Activated CD4-positive, alpha-beta T cell treated with anti-CD3 and anti-CD28 coated beads, Interleukin-2, amount 10 ng/mL, durations not matched to agents 24 days and 14 days (primary cell): ENCODE measurements around the gene CACNA1C. TPM values are rescaled to one million over a fixed set of nuclear protein-coding genes. Genes with fewer than 3 reads are reported as not detected.

ENCODE experiments used
- DNase-seq: peaks from one replicate; pipeline ENCODE4 v3.0.0; 2022
- H3K27ac Mint-ChIP-seq: one replicate; pipeline ENCODE4 v1.8.0; 2022; ENCODE audit warnings: mild to moderate bottlenecking, mixed read lengths
- H3K27me3 Mint-ChIP-seq: one replicate; pipeline ENCODE4 v1.8.0; 2022; ENCODE audit warnings: mixed read lengths
- H3K36me3 Mint-ChIP-seq: one replicate; pipeline ENCODE4 v1.8.0; 2022; ENCODE audit warnings: low read depth, mild to moderate bottlenecking, mixed read lengths
- H3K4me1 Mint-ChIP-seq: one replicate; pipeline ENCODE4 v1.8.0; 2021; ENCODE audit warnings: mixed read lengths
- H3K4me3 Mint-ChIP-seq: one replicate; pipeline ENCODE4 v1.8.0; 2022; ENCODE audit warnings: mild to moderate bottlenecking, moderate library complexity, mixed read lengths
- H3K9me3 Mint-ChIP-seq: one replicate; pipeline ENCODE4 v1.8.0; 2021; ENCODE audit warnings: mixed read lengths
- intact Hi-C: fragments of 100-400 bp; cut with micrococcal nuclease; formaldehyde crosslinking; loops from one replicate; pipeline ENCODE4 v1.15.1; 2023
- total RNA-seq: library from RNA; stranded (reverse); gene quantifications from 2 replicates; pipeline ENCODE4 v1.2.3, GENCODE V29; 2022

The CACNA1C gene
- total RNA-seq, 1 donor from 2014 or later, result 0.07 TPM

DNA sequence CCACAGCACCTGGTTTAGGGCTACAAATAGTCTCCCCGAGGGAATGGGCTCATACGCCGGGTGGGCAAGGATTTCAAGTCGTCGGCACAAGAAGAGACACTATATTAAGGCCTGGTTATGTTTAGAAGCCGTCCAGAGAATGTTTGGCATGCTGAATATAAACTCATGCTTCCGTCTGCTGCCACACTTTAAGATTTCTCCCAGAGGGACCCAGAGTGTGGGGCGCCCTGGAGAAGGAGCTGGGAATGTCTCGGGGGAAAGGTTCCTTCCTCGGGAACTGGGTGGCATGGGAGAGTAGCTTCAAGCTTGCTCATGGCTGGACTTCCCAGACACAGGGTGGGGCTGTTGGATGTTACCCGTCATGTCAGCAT lies 295.7 kb downstream of the CACNA1C start:
- Mint-ChIP-seq H3K4me3 (no peak overlapping the region), H3K27ac (no peak overlapping the region)
- DNase-seq, result no peak

GRCh38 chr12:2351161-2351560 lies 298.4 kb downstream of the CACNA1C start:
- Mint-ChIP-seq H3K27ac (no peak overlapping the region), H3K4me3 (no peak overlapping the region), H3K27me3 (peaks cover 22% of the 10 kb centered on the region), H3K4me1 (peaks cover 2% of the 10 kb centered on the region), H3K36me3 (no peaks in the 10 kb centered on the region), H3K9me3 (no peaks in the 10 kb centered on the region)
- intact Hi-C loops, result loop anchor here (10.0 kb wide), 1 partner anchor 234 kb away; no protein-coding TSS in a partner anchor
- no peak for DNase-seq

More for the DNA sequence above, 295.7 kb downstream of the CACNA1C start:
- Mint-ChIP-seq H3K9me3 (no peaks in the 10 kb centered on the region), H3K27me3 (peaks cover 36% of the 10 kb centered on the region), H3K36me3 (no peaks in the 10 kb centered on the region), H3K4me1 (no peaks in the 10 kb centered on the region)
- intact Hi-C loops, result no loop called here

- no peaks in the 10 kb centered on the region for H3K9me3 Mint-ChIP-seq
- DNase-seq, result no peak
- peaks cover 8% of the 10 kb centered on the region for H3K4me1 Mint-ChIP-seq
- H3K27ac Mint-ChIP-seq, result no peak overlapping the region
- intact Hi-C loops, result loop anchor here (10.0 kb wide), 1 partner anchor 233 kb away; no protein-coding TSS in a partner anchor
- H3K27me3 Mint-ChIP-seq, result peaks cover 22% of the 10 kb centered on the region
- H3K36me3 Mint-ChIP-seq, result no peaks in the 10 kb centered on the region
- no peak overlapping the region for H3K4me3 Mint-ChIP-seq
Measured at GRCh38 chr12:2352203-2352602, 299.4 kb downstream of the CACNA1C start.

GRCh38 chr12:2353281-2353680 lies 300.5 kb downstream of the CACNA1C start:
- Mint-ChIP-seq H3K27ac (no peak overlapping the region), H3K4me1 (peaks cover 17% of the 10 kb centered on the region), H3K27me3 (peaks cover 22% of the 10 kb centered on the region), H3K4me3 (no peak overlapping the region), H3K36me3 (no peaks in the 10 kb centered on the region), H3K9me3 (no peaks in the 10 kb centered on the region)
- no peak for DNase-seq
- intact Hi-C loops, result loop anchor here (10.0 kb wide), 1 partner anchor 232 kb away; no protein-coding TSS in a partner anchor

GRCh38 chr12:2353691-2354090 lies 300.9 kb downstream of the CACNA1C start:
- no peaks in the 10 kb centered on the region for H3K36me3 Mint-ChIP-seq
- no peak overlapping the region for H3K4me3 Mint-ChIP-seq
- DNase-seq, result no peak
- peaks cover 21% of the 10 kb centered on the region for H3K4me1 Mint-ChIP-seq
- H3K9me3 Mint-ChIP-seq, result no peaks in the 10 kb centered on the region
- no peak overlapping the region for H3K27ac Mint-ChIP-seq
- intact Hi-C loops, result loop anchor here (10.0 kb wide), 1 partner anchor 231 kb away; no protein-coding TSS in a partner anchor
- H3K27me3 Mint-ChIP-seq, result peaks cover 22% of the 10 kb centered on the region

GRCh38 chr12:2354151-2354991 lies 301.6 kb downstream of the CACNA1C start:
- peaks cover 24% of the 10 kb centered on the region for H3K27me3 Mint-ChIP-seq
- H3K36me3 Mint-ChIP-seq, result no peaks in the 10 kb centered on the region
- no peak overlapping the region for H3K4me3 Mint-ChIP-seq
- no peaks in the 10 kb centered on the region for H3K9me3 Mint-ChIP-seq
- no peak for DNase-seq
- peaks cover 26% of the 10 kb centered on the region for H3K4me1 Mint-ChIP-seq
- intact Hi-C loops, result loop anchor here (10.0 kb wide), 1 partner anchor 230 kb away; no protein-coding TSS in a partner anchor
- no peak overlapping the region for H3K27ac Mint-ChIP-seq

GRCh38 chr12:2355198-2355597 lies 302.4 kb downstream of the CACNA1C start:
- no peak for DNase-seq
- Mint-ChIP-seq H3K9me3 (no peaks in the 10 kb centered on the region), H3K27ac (no peak overlapping the region), H3K36me3 (no peaks in the 10 kb centered on the region), H3K4me3 (no peak overlapping the region), H3K4me1 (peaks cover 26% of the 10 kb centered on the region), H3K27me3 (peaks cover 25% of the 10 kb centered on the region)
- intact Hi-C loops, result loop anchor here (10.0 kb wide), 1 partner anchor 230 kb away; no protein-coding TSS in a partner anchor

DNA sequence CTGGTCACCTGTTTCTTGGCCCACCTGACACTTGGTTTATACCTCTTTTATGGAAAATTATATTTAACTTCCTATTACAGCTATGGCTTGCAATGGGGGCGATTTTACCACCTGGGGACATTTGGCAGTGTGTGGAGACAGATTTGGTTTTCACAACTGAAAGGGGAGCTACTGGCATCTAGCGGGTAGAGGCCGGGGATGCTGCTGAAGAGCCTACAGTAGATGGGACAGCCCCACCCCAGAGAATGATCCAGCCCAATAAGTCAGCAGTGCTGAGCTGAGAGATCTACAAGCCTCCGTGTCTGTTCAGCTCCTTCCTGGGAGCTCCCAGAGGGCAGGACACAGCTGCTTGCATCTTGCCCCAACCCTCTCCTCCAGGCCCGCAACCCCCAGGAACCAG lies 302.8 kb downstream of the CACNA1C start:
- H3K4me3 Mint-ChIP-seq, result no peak overlapping the region

GRCh38 chr12:2356601-2357125 lies 303.9 kb downstream of the CACNA1C start:
- Mint-ChIP-seq H3K36me3 (no peaks in the 10 kb centered on the region), H3K27me3 (peaks cover 30% of the 10 kb centered on the region), H3K27ac (no peak overlapping the region), H3K4me1 (peaks cover 26% of the 10 kb centered on the region), H3K4me3 (no peak overlapping the region), H3K9me3 (no peaks in the 10 kb centered on the region)
- intact Hi-C loops, result loop anchor here (10.0 kb wide), 1 partner anchor 228 kb away; no protein-coding TSS in a partner anchor
- no peak for DNase-seq

More for the DNA sequence above, 302.8 kb downstream of the CACNA1C start:
- DNase-seq, result no peak
- Mint-ChIP-seq H3K27ac (no peak overlapping the region), H3K9me3 (no peaks in the 10 kb centered on the region), H3K4me1 (peaks cover 26% of the 10 kb centered on the region), H3K36me3 (no peaks in the 10 kb centered on the region), H3K27me3 (peaks cover 26% of the 10 kb centered on the region)
- intact Hi-C loops, result loop anchor here (10.0 kb wide), 1 partner anchor 229 kb away; no protein-coding TSS in a partner anchor

- Mint-ChIP-seq H3K27ac (peak overlapping the region; percentile 6), H3K4me1 (peaks cover 38% of the 10 kb centered on the region), H3K36me3 (no peaks in the 10 kb centered on the region), H3K4me3 (peak overlapping the region; percentile 71), H3K27me3 (peaks cover 14% of the 10 kb centered on the region), H3K9me3 (no peaks in the 10 kb centered on the region)
- intact Hi-C loops, result loop anchor here (1.0 to 10.0 kb wide), 2 partner anchors 28 to 226 kb away; no protein-coding TSS in a partner anchor
- no peak for DNase-seq
Measured at GRCh38 chr12:2358986-2359658, 306.3 kb downstream of the CACNA1C start.

DNA sequence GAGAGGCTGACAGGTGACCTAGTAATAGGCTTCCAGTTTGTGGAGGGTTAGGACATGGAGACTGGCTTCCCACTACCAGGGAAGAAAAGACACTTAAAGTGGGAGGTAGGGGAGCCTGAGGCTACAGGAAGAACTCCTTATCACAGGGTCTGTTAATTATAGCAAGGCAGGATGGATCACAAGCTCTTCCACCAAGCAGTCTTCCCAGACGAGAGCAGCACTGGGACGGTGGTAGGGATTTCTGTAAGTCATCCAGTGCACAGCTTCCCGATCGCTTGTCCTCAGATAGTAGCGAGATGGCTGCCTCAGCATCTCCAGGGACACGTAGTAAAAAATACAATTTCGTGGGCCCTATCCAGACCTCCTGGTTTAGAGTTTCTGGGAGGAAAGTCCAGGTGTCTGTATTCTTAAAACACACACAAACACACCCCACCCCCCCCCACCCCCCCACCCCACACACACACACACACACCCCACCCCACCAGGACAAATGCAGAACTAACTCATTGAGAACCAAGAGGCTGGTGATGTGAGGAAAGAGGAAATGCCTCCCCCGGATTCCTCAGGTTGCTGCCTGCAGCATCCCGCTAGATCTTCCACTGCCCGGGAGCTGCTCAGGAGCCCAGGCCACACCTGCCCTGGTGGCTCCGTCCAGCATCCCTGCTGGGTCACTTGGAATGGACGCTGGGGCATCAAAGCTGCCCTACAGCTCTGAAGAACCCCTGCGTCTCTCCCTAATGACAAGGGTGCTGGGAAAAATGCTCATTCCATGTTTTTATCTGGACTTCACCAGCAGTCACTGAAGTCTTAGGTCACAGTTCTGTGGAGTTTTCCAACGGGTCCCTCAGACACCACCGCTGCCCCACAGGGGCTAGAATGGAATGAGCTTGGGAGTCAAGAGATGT lies 307.2 kb downstream of the CACNA1C start:
- peaks cover 43% of the 10 kb centered on the region for H3K4me1 Mint-ChIP-seq
- no peak for DNase-seq
- H3K27ac Mint-ChIP-seq, result no peak overlapping the region
- peaks cover 14% of the 10 kb centered on the region for H3K27me3 Mint-ChIP-seq
- no peaks in the 10 kb centered on the region for H3K9me3 Mint-ChIP-seq
- no peaks in the 10 kb centered on the region for H3K36me3 Mint-ChIP-seq
- intact Hi-C loops, result loop anchor here (10.0 kb wide), 1 partner anchor 225 kb away; no protein-coding TSS in a partner anchor
- no peak overlapping the region for H3K4me3 Mint-ChIP-seq

DNA sequence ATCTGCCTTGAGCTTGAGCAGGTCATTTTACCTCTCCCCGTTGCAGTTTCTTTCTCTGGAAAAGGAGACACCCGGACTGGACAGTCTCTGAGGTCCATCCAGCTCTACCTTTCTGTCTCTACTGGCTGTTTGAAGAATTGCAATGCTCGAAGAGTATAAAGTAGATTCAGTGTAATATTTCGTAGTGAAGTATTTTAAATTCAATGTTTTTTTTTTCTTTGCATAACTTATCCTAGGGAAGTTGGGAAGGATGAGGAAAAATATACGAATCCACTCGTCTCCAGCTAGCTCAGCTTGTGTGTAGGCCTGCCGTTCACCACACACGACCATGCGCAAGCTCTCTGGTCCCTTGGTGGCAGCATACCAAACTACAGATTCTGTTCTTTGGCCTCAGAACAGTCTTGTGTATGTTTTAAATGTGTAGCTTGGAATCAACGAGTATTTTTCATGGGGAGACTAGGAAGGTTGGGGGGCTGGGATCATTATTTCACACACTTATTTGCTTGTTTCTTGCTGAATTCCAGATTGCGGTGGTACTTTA lies 307.9 kb downstream of the CACNA1C start:
- Mint-ChIP-seq H3K9me3 (no peaks in the 10 kb centered on the region), H3K4me1 (peaks cover 43% of the 10 kb centered on the region), H3K27ac (no peak overlapping the region), H3K27me3 (peaks cover 14% of the 10 kb centered on the region), H3K36me3 (peaks cover 3% of the 10 kb centered on the region), H3K4me3 (no peak overlapping the region)
- DNase-seq, result no peak
- intact Hi-C loops, result no loop called here
